ENCODE data around the gene CLCN5.
A peak's percentile ranks its signal among the peaks of the same experiment; 100 is the strongest.
"Not testable (repeated sequence)": the region's sequence is repeated elsewhere in the genome, so short reads cannot be mapped to it uniquely, and the experiment has no call there.

CLCN5 gene

DNA sequence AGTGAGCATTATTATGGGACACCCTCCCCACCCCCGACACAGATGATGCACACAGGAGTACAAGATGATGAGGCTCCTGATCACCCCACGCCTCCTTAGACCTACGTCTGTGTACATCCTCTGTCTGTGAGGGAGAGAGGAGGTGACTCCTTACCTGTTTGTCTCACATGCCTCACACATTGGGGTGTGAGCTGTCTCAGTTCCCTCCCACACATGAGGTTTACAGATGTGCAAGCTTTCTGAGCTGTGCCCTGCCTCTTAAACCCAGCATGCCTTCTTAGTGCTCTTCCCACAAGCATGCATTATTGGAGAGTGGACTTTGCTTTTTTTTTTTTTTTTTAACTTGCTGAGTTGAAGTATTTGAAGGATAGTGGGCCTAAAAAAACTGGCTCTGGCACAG lies 76.7 kb downstream of the CLCN5 start:
- peak; percentile 1 for DNase-seq

DNA sequence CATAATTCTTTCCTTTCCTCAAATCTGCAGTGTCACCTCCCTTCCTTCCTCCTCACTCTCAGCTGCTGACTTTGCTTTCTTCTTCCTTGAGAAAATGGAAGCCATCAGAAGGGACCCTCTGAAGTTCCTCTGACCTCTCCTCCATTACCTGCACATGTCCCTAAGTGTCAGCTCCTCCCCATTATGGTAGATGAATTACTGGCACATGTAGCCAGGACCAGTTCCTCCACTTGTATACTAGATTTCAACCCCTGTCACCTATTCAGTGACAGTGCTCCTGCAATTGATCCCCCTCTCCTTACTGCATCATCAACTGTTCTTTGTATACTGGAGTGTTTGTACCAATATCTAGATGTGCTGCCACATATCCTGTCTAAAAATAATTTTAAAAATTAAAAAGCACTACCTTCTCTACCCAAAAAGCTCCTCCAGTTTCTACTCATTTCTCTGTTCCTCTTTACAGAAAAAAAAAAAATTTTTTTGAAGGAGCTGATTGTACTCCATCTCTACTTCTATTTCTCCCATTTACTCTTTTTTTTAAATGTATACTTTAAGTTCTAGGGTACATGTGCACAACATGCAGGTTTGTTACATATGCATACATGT lies 78.6 kb downstream of the CLCN5 start:
- no peak for DNase-seq

DNA sequence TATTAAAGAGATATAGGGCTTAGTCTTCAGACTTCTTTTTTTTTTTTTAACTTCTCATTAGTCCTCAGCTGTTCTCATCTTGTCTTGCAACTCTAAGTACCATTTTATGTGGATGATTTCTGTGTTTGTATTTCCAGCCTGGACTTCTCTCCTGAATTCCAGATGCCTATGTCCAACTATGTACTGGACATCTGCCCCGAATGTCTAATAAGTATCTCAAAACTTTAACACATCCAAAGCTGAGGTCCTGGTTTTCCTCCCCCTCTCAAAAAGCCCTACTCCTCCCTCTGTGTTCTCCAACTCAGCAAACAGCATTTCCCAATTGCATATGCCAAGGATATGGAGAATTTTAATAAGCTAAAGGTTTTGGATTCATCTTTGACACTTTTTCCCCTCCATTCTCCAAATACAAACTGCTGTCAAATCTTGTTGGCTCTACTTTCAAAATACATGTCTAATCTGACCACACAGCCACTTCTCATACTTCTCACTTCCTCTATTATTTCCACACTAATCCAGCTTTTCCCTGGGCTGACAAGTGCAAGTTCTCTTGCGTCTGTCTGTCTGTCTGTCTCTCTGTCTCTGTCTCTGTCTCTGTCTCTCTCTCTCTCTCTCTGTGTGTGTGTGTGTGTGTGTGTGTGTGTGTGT lies 79.8 kb downstream of the CLCN5 start:
- DNase-seq, result no peak

DNA sequence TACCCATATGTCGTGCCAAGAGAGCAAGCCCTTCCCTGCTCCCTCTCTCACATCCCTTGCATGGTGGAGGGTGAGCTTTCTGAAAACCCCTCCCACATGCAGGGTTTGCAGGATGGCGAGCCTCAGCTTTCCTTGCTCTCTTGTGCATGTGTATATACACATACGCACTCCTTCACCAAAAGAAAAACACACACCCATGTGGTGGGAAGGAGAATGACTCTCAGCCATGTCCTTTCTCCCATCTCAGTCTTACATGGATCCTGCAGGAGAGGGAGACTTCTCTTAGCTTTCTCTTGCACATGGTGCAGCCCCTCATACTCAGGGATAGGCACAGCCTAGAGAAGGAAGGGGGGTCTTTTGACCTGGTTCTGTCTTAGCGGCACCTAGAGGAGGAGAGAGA lies 81.1 kb downstream of the CLCN5 start:
- DNase-seq, result no peak

DNA sequence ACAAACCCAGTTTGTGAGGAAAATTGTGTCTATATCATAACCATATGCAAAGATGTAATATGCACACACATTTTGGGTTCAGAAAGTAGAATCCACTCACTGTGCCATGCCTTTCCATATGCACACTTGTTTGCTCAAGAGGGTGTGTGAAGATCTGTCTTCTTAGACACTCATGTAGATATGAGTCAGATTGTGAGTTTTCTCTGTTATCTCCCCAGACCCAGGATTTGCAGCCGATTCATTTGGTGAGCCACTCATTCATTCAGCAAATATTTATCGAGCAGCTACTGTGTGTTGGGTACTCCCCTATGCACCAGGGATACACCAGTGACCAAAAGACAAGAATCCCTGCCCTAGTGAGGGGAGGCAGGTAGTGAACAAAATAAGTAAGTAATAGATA lies 81.5 kb downstream of the CLCN5 start:
- DNase-seq, result no peak

DNA sequence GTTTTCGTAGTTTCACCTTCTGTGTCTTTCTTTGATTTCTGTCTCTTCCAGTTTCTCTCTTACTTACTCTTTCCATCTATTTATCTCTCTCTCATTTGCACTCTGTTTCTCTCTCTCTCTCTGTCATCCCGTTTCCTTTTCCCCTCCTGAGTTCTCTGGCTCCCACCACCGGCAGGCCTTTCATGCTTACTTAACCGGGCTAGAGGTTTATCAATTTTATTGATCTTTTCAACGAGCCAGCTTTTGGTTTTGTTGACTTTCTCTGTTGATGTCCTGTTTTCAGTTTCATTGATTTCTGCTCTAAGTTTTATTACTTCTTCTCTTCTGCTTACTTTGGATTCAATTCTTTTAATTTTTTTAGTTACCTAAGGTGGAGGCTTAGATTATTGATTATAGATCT lies 103.2 kb downstream of the CLCN5 start:
- not testable (repeated sequence) for DNase-seq

DNA sequence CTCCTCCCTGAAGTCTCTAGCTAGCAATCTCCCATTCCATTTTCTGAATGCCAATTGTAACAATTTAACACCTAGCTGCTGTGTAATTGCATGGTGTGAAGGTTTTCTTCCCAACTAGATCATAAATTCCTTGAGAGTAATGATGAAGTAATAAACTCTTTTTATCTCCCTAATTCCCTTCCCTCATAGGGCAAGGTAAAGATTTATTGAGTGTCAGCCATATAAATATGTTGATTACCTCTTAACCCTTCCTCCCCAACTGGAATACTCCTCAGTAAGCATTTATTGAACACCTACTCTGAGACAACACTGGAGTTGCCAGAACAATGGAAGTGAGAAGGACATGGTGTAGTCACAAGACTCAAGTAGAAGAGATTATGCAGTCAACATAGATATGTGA lies 112.7 kb downstream of the CLCN5 start:
- DNase-seq, result no peak

DNA sequence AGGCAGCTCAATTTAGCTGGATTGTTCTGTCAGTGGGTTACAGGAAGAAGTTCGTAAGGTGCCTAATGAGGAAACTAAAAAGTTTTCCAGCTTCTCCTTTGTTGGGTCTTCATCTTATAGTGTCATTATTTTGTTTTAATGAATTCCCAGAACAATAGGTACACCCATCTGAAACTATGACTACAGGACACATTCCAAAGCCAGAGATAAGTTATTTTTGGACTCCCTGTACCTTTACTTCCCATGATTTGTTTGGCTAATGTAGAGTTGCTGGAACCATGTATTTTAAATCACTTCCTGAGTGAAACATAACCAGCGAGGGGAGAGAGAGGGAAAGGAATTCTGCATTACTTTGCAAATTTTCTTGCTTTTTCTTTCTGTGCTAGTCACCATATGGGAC lies 114.0 kb downstream of the CLCN5 start:
- no peak for DNase-seq

DNA sequence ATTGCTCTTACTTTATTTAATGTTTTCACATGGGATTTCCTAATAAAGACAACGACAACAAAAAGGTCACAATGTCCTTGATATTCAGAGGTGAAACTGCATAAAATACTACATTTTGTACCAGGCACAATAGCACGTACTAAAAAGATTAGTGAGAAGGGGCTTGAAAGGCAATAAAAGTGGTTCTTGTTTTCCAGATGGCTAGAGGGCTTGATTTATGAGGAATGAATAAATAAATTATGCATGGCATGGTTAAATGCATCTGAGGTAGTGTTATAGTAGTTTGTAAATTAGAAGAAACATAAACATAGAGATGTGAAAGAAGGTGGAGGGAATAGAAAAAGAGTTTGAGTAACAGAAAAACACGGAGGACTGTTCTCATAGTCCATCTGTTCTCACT lies 123.4 kb downstream of the CLCN5 start:
- DNase-seq, result no peak

DNA sequence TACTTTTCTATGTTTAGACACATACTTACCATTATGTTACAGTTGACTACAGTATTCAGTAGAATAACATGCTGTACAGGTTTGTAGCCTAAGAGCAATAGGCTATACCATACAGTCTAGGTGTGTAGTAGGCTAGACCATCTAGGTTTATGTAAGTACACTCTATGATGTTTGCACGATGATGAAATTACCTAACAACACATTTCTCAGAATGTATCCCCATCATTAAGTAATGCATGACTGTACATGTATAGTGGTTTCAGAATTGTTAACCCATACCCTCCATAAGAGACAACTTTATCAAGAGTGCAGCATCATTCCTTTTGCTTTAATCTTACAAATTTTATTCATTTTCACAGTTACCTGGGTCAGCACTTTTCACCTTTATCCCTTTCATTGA lies 126.8 kb downstream of the CLCN5 start:
- no peak for DNase-seq

DNA sequence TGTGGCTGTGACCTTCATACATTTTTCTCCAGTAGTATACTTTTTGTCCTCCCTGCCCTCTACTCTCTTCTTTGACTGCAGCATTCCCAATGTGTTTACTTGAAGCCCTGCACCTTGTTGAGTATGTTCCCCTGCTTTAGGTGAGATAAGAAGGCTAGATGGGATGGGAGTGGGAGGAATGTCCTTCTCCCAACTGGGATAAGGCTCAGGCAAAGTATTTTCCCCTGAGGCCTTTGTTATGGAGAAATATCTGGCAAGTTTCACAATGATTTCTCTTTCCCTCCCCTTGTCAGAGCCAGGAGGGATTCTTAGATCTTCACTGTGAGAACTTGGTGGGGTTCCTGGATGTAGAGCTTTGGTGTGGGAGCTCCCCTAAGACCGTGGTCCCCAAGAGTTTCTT lies 131.8 kb downstream of the CLCN5 start:
- DNase-seq, result no peak

DNA sequence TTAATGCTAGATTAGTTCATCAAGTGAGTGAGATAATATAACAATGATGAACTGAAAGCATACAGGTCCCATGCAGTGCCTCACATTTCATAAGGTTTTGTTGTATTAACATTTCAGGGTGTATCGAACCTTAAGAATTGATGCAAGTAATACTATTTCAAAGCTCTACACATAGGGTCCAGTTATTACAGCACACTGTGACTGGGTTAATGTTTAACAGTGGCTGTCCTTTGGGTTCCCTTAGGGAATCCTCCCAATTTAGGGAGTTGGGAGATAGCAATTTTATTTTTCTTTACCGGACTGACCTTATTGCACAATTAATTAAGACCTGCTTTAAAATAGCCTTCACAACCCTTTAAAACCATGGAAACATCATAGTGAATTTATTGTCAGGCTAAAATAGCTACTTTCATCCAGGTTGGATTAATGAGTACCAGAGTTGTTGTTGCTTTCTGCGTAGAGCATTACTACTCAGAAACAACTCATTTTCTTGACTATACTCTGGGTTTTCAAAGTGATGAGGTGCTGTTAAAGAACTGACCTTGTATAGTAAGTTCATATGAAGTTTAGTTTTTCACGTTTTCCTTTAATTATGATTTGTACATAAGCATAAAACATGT lies 144.0 kb downstream of the CLCN5 start:
- DNase-seq, result no peak

DNA sequence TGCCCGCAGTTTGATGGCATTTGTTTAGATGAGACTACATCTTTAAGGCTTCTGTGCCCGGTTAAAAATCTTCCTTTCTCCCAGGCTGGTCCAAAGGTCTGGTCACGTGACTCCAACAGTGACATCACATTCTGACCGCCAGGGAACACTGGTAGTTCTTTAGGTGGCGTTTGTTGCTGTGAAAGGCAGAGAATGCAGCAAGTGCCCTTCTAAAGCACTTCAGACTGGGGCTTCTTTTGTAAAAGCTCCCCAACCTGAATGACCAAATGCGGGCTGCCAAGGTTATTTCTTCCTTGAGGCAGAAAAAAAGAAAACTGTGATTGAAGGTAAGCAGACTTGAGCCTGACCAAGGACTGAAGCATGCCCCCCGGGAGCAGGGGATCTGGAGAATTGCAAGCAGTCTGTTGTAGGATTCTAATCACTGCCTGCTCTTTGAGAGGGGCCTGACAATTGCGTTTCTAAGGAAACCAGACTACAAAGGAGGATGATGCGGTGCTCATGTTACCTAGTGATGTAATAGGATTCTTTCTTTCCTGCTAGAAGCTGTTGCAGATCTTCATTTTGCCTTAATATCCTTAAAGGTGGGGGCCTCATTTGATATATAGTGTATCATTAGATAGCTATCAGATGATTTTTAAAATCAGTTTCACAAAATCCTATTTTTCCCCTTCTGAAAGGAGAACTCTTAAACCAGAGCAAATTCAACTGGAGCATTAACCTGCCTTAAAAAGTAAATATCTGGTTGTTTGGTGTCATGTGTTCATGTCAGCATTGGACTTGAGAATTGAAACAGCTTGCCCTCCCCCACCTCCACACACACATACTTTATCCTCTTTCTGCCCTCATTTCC lies 145.3 kb downstream of the CLCN5 start:
- no peak for DNase-seq

DNA sequence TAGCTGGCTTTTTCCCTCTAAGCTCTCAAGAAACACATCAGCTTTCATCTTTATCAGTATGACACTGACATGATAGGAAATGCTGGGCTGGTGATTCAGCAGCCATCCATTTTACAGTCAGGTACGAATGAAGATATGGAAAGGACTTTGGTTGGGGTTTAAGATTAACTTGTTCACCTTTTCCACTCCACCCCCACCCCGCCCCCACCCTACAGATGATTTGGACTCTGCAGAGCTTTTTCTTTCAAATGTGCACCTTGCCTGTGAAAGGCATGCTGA lies 145.8 kb downstream of the CLCN5 start:
- DNase-seq, result peak; percentile 11

DNA sequence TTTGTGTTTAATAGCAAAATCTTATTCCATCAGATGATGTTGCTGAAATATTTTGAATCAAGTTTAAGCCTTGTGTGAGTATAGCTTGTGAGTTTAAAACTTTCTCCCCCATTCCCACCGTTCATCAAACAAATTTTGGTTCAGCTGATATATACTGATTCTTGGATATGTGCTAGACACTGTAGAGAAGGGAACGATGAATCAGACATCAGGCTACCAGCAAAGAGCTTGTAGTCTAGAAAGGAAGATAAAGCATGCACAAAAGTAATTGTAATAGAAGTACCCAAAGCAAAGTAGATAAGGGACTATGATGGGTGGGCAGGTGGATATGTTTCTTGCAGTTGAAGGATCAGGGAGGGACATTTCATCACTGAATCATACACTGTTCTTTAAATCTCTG lies 146.5 kb downstream of the CLCN5 start:
- DNase-seq, result no peak

DNA sequence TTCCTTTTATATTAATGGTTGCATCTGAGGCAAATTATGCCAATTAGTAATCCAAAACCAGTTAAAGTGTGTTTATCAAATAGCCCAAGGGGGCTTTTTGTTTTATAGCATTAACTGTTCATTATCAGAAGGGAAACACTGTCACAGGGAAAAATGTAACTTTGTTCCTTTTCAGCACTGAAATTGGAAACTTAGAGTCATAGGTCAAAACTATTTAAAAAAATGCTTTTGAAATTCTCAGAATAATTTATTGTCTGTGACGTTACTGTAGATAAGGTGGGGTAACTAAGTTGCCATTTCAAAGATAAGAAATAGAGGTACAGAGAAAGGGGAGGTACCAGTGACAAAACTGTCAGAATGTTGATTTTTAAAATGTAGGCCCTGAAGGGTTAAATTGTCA lies 149.1 kb downstream of the CLCN5 start:
- DNase-seq, result no peak

DNA sequence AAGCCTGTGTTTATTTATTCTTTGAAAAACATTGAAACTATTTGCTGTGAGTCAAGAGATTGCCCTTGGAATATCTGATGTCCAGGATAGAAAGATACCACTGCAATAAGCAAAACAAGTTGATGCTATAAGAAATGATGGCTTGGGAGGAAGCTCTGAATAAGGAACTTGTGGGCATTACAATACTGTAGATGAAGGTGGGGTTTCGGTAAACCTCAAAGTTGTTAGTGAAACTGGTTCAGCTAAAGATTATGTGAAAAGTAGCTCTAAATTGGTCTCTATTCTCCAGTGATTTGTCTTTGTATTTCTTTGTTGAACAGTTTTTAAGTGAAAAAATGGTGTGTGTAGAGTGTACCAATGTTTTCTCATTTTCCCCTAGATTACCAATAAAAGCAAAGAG lies 149.7 kb downstream of the CLCN5 start:
- no peak for DNase-seq

DNA sequence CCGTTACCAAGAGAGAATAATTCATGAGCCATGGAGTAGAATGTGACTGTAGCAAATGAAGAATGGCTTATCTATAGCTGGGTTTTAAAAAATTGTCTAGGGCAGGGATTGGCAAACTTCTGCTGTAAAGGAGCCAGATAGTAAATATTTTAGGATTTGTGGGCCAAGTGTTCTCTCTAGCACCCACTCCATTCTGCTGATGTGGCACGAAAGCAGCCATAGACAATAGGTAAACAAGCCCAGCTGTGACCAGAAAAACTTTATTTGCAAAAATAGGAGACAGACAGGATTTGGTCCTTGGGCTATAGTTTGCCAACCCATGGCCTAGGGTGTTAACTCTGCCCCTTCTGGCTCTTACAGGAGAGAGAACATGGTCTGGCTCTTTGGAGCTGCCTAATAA lies 151.2 kb downstream of the CLCN5 start:
- DNase-seq, result no peak

DNA sequence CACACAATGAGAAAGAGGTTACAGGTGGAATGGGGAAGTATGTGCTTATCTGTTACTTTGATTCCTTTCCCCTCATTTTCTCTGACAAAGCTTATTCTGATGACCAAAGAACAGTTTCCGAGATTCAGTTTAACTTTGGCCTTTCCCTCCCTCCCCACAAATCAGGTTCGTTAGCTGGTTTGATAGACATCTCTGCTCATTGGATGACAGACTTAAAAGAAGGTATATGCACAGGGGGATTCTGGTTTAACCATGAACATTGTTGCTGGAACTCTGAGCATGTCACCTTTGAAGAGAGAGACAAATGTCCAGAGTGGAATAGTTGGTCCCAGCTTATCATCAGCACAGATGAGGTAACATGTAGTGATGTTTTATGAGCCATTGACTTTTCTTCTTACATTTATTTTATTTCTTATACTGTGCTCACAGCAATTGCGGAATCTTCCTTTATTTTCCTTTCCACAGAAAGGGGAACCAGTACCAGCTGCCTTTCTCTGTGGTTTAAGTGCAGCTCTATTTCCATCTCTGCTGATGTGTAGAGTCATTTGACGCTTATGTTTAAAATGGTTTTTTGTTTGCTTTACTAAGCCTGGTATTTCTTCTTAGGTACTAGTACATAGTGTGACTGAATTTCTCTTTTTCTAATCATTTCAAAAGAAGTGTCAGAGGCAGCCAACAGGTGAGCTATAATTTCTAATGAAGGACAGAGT lies 153.4 kb downstream of the CLCN5 start:
- no peak for DNase-seq

DNA sequence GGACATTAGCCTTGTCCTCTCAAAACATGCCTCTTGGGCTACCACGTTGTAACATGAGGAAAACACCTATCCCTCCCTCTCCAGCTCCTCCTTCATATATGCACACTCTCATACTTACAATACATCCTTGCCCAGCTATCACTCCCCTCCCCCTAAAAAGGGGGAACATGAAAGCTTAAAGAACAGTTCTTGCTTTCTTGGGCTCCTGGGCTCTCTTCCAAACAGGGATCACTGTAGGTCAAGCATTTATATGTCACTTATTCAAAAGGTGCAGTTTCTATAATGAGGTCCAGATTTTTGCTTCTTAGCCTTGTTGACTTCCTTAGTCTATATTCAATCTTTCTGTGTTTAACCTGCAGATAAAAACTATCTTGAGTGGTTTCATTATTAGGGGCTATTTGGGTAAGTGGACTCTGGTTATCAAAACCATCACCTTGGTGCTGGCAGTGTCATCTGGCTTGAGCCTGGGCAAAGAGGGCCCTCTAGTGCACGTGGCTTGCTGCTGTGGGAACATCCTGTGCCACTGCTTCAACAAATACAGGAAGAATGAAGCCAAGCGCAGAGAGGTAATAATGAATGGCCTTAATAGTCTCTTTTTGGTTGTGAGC lies 159.0 kb downstream of the CLCN5 start:
- no peak for DNase-seq

DNA sequence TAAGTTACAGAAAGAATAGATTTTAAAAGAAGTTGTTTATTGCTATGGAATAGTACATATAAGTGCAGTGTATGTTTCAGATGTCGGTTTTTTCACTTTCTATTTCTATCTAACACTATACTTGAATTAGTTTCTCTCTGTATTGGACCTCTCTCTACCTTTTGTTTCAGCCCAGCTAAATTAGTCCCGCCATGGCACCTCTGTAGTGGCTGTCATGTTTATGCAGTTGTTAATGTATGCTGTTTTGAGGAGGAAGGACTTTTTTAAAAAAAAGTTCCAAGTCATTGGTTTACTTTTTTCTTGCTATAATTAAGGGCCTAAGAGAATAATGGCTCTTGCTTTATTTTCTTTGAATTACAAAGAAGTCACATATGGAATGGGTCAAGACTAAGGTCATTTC lies 160.3 kb downstream of the CLCN5 start:
- DNase-seq, result no peak

DNA sequence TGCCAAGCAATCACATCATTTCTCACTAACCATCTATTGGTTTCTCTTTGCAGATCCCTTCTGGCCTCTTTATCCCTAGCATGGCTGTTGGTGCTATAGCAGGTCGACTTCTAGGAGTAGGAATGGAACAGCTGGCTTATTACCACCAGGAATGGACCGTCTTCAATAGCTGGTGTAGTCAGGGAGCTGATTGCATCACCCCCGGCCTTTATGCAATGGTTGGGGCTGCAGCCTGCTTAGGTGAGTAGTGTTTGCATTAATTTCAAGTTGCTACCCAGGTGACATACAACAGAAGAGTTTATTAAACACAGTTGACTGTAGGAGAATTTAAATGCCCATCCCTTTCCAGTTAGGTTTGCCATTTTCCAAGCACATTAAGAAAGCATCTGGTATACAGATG lies 166.2 kb downstream of the CLCN5 start:
- no peak for DNase-seq

DNA sequence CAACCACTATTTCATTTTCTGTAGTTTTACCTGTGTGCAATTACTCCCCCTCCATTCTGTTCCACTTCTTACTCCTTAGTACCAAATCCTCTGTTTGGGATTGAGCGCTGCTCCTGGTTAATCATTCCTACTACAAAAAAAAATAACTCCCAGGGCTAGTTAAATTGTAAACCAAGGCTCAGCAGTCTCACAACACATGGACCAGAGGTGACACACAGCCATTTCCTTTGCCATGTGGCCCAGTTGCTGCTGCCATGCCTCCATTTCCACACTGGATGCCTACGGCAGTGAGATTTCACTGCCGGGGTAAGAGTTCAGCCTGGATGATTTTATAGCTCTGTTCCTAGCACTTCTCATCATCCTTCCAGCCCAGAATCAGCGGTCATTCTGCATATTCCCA lies 171.2 kb downstream of the CLCN5 start:
- no peak for DNase-seq
